ENCODE results near the gene SH3D19.
"Not testable (repeated sequence)": the region's sequence is repeated elsewhere in the genome, so short reads cannot be mapped to it uniquely, and the experiment has no call there.

The SH3D19 gene

DNA sequence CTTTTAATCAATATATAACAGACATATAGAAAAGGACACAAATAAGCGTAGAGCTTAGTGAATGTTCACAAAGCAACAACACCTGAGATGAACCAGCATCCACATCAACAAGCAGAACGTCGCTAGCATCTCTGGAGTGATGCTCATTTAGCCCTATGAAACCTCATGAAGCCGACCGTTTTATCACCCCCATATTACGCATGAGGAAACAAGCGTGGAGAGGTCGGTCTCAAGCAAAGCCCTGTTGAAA lies 226.5 kb downstream of the SH3D19 start:
- DNase-seq (ENCODE audit: low spot score), result no peak

DNA sequence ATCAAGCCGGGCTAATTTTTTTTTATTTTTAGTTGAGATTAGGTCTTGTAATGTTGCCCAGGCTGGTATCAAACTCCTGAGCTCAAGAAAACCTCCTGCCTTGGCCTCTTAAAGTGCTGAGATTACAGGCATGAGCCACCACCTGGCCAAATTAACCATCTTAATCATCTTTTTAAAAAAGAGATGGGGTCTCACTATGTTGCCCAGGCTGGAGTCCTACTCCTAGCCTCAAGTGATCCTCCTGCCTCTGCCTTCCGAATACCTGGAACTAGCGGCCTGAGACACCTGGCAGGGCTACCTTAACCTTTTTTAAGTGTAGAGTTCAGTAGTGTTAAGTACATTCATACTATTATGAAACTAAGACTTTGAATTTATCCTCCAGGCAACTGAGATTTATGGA lies 227.6 kb downstream of the SH3D19 start:
- DNase-seq (ENCODE audit: low spot score), result no peak

DNA sequence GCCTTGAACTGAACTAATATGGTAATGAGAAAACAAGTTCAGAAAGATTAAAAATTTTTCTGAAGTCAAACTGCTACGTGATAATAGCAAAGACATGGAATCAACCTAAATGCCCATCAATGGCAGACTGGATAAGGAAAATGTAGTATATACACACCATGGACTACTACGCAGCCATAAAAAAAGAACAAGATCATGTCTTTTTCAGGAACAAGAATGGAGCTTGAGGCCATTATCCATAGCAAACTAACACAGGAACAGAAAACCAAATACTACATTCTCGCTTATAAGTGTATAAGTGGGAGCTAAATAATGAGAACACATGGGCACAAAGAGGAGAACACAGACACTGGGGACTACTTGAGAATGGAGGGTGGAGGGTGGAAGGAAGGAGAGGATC lies 230.3 kb downstream of the SH3D19 start:
- DNase-seq (ENCODE audit: low spot score), result no peak

DNA sequence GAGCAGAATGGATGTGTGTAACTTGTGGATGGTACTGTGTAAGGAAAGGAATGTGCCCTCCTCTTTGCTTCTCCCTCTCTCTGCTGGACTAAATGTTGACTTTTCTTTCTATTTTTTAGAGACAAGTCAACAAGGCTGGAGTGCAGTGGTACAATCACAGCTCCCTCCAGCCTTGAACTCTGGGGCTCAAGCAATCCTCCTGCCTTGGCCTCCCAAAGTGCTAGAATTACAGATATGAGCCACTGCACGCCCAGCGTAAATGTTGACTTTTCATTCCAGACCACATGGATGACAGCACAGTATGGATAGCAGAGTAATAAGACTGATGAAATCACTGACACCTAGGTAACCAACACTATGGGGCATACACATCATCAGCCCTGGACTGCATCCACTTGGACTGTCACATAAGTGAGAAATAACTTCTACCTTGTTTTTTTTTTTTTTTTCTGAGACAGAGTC lies 231.1 kb downstream of the SH3D19 start:
- DNase-seq (ENCODE audit: low spot score), result no peak

DNA sequence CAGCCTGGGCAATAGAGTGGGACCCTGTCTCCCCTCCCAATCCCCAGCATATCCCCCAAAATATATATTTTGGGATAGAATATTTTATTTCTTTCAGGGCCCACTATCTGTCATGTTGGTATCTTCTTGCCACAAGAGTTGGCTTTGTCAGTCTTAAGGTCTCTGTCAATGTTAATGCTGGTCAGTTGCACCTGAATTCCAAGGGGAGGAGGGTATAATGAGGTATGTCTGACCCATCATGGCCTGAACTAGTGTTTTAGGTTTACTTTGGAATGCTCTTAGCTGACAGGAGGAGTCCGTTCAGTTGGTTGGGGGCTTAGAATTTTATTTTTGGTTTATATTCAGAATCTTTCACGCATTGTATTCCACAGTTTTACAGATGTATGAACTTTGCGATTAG lies 232.2 kb downstream of the SH3D19 start:
- no peak for DNase-seq (ENCODE audit: low spot score)

DNA sequence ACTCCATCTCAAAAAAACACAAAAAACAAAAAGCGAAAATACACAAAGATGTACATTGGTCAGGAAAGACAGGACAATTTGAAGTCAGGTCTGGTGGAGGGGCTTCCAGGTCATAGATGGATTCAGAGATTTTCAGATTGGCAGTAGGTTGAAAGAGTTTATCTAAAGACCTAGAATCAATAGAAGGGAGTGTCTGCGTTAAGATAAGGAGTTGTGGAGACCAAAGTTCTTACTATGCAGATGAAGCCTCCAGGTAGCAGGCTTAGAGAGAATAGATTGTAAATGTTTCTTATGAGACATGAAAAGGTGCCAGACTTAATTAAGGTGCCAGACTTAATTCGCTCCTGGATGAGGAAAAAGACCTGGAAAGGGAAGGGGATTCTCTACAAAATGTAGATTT lies 232.9 kb downstream of the SH3D19 start:
- no peak for DNase-seq (ENCODE audit: low spot score)

DNA sequence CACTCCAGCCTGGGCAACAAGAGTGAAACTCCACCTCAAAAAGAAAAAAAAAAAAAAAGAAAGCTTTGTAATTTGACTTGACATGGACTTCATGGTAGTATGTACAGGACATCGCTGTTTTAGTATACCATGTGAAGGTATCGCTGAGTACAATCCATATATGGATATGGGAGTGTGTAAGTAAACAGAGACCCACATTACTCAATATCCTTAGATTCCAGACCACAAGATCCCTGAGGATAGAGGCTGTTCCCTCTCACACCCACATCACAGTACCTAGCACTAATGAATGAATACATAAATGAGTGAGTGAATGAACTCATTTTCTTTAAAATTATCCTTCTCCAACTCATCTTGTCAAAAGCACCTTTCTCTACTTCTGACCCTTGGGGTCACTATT lies 234.4 kb downstream of the SH3D19 start:
- no peak for DNase-seq (ENCODE audit: low spot score)

DNA sequence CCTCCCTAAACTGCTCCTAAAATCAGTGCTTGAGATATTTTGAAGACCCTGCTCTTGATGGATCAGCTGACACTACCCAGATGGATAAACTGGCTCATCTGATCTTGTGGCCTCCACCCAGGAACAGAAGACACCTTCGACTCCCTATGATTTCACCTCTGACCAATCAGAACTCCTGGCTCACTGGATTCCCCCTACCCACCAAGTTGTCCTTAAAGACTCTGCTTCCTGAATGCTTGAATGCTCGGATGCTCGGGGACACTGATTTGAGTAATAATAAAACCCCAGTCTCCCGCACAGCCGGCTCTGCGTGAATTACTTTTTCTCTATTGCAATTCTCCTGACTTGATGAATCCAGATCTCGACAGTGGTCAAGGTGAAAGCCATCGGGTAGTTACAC lies 237.9 kb downstream of the SH3D19 start:
- DNase-seq (ENCODE audit: low spot score), result no peak

DNA sequence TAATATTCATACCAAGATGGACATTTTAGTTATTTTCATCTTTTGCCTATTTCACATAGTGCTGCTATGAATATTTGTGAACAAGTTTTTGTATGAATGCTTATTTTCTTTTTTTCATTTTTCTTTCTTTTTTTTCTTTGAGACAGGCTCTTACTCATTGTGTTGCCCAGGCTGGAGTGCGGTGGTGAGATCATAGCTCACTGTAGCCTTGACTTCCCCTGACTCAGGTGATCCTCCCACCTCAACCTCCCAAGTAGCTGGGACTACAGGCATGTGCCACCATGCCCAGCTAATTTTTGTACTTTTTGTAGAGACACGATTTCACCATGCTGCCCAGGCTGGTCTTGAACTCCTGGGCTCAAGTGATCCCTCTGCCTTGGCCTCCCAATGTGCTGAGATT lies 247.4 kb downstream of the SH3D19 start:
- not testable (repeated sequence) for DNase-seq (ENCODE audit: low spot score)

DNA sequence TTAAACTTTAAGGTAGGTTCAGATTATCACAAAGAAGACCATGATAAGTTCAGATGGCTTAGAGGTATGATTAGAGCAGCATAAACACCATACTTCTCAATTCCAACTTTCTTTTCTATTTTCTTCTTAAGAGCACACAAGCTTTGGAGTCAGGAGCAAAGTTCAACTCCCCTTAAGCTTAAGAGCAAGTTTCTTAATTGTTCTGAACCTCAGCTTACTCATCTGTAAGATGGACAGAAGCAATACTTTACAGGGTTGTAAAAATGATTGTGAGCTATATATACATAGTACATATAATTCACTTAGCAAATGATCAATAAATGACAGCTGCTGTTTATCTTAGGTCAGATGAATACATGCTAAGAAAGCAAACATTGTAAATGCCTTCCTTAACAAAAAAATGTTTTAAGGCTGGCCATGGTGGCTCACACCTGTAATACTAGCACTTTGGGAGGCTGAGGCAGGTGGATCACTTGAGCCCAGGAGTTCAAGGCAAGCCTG lies 250.9 kb downstream of the SH3D19 start:
- no peak for DNase-seq (ENCODE audit: low spot score)

Measured in AG08395 (cell line).